GM18520 (cell line): ENCODE measurements around the gene MAP7D2.
"Not testable (repeated sequence)": the region's sequence is repeated elsewhere in the genome, so short reads cannot be mapped to it uniquely, and the experiment has no call there.

Experiments
- ATAC-seq: cut with Tn5 transposase; IDR thresholded peaks from one replicate; pipeline ENCODE4 v1.9.1; 2021; ENCODE audit not compliant: unreplicated experiment

Gene MAP7D2

GRCh38 chrX:20116577-20117240, at the start of gene MAP7D2:
MAP7D2 (minus strand) TSS chrX:20116907; CDS start chrX:20116879, 28 bp downstream.
- no peak for ATAC-seq

DNA sequence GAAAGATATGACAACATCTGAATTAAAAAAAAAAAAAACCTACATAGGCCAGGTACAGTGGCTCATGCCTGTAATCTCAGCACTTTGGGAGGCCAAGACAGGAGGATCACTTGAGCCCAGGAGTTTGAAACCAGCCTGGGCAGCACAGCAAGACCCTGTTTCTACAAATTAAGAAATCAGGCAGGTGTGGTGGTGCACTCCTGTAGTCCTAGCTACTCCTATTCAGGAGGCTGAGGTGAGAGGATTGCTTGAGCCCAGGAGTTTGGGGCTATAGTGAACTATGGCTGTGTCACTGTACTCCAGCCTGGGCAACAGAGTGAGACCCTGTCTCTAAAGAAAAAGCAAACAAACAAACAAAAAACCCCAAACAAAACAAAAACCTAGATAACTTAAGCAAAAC, 45.8 kb upstream of the MAP7D2 start:
- not testable (repeated sequence) for ATAC-seq

DNA sequence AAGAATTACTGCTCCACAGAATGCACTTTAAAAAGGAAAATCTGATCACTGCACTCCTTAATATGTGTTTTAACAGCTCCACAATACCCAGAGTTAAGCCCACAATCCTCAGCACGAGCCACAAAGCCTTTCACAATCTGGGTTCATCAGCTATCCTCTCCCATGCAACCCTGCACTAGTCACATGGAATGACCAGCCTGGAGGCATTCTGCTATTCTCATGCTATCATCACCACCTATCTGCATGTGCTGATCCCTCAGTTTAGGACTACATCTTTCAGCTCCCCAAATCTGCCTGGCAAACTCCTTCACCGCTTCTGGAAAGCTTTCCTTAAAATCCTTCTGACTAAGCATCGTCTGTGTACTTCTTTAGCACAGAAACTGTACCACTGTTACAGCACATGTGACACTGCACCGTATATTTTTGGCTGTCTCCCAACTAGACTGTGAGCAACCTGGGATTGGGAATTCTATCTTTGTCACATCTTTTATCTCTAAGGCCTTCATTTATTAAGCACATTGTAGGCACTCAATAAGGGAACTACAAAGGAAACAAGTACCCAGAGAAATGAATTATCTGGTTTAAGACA, 43.2 kb upstream of the MAP7D2 start:
- no peak for ATAC-seq

GRCh38 chrX:20151689-20152088, 35.0 kb upstream of the MAP7D2 start:
- no peak for ATAC-seq

GRCh38 chrX:20149326-20149725, 32.6 kb upstream of the MAP7D2 start:
- ATAC-seq, result no peak

- ATAC-seq, result no peak
Measured at GRCh38 chrX:20147561-20147960, 30.9 kb upstream of the MAP7D2 start.

GRCh38 chrX:20144491-20144890, 27.8 kb upstream of the MAP7D2 start:
- no peak for ATAC-seq

DNA sequence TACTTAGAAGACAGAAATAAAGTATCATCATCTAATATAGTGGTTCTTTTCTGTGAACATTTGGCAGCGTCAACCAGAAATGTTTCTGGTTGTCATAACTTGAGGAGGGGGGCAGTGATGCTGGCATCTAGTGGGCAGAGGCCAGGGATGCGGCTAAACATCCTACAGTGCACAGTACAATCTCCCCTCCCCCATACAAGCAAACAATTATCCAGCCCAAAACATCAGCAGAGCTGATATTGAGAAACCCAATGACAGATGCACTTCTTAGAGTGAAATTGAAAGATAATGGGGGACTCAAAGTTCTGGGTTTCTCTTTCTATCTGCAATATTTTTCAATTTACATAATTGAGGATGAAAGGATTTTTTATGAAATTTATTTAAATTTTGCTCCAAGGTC, 26.9 kb upstream of the MAP7D2 start:
- no peak for ATAC-seq

- ATAC-seq, result no peak
Measured at GRCh38 chrX:20143111-20143510, 26.4 kb upstream of the MAP7D2 start.

GRCh38 chrX:20141281-20142220, 24.8 kb upstream of the MAP7D2 start, which contains the start of gene EIF1AX:
EIF1AX (minus strand) TSS chrX:20141838; CDS start chrX:20141640, 198 bp downstream.
- ATAC-seq, result peak; percentile 99

- no peak for ATAC-seq
Measured at GRCh38 chrX:20140420-20140819, 23.7 kb upstream of the MAP7D2 start.

GRCh38 chrX:20139966-20140365, 23.3 kb upstream of the MAP7D2 start:
- ATAC-seq, result no peak

DNA sequence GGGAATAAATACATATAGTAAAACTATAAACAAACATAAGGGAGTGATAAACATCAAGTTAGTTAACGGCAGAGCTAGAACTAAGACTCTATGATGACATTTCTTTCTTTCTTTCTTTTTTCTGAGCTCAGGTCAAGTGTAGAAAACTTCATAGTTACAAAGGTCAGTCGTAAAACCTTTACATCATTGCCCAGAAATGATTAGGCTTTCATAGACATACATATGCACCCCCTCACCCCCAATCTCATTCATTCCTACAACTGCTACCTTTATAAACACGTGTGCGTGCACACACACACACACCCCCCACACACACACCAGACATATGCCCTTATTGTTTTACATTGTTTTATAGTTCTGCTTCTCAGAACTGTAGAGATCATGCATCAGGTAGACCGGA, 19.2 kb upstream of the MAP7D2 start:
- no peak for ATAC-seq

- ATAC-seq, result no peak
Measured at GRCh38 chrX:20132666-20133065, 16.0 kb upstream of the MAP7D2 start.

DNA sequence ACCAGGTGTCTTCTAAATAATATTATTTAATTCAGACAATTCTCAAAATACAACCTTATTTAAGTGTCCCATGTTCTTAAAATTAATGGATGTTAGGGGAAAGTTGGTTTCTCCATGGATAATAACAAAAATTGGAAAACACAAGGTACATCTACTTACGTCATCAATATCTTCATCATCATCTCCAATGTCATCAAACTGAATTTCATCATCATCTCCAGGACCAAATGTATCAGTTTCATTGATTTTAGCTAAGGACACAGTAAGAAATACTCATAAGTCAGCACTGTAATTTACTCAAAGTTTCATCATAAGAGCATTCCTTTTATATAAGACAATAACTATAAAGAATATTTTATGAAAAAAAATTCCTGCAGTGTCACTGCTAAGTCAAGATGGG, 13.7 kb upstream of the MAP7D2 start:
- ATAC-seq, result no peak

DNA sequence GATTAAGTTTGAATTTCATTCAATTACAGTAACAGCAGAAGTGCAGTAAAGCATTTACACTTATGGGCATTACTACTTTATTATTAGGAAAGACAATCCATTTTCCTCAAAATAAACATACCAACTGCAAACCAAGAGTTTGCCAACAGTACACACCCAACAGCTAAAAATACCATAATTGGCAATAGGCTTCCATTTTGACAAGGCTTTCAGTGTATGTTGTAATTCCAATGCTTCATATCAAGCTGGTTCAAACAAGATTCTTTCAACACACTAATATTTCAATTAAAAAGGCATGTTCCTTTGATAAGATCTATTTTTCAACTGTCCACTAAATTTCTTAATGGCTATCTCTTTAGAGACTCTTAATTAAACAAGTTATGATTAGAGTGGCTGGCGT, 12.8 kb upstream of the MAP7D2 start:
- ATAC-seq, result no peak

DNA sequence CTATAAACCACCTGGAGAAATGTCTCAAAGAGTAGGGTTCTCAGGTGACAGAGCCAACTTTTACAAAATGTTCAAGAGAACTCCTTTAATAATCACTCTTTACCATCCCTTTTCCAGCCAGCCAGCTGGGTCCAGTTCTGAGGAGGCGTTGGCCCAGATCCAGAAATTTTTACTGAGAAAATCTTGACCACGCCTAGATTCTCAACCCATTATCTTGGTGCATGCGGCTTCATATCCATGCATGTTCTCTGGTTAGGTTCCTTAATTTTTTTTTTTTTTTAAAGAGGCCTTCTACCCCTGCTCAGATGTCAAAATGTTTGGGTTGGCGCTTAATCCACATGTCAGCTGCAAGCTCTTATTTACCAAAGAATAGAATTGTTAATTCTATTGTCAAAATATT, 12.0 kb upstream of the MAP7D2 start:
- ATAC-seq, result no peak

- ATAC-seq, result not testable (repeated sequence)
Measured at GRCh38 chrX:20127440-20127839, 10.7 kb upstream of the MAP7D2 start.

DNA sequence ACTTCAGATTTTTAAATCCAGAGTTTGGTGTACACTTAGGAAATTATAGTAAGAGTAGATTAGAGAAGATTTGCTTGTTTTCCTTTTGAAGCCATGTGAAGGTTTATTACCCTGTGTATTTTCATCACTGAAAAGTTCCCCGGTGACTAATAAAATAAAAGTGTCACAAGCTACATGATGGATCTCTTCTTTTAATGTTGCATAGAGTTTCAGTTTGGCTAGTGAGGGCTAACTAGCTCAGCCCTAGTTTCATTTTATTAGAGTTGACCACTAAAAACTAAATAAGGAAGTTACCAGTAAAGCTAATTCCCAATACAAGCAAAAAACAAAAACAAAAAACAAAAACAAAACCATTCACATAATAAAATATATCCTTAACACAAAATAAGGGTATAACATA, 10.1 kb upstream of the MAP7D2 start:
- ATAC-seq, result peak; percentile 63

- ATAC-seq, result no peak
Measured at GRCh38 chrX:20124964-20125363, 8.3 kb upstream of the MAP7D2 start.

GRCh38 chrX:20118065-20118824, 1.5 kb upstream of the MAP7D2 start:
- no peak for ATAC-seq
